H1 (cell line): ENCODE measurements around the gene SAMD4A. TPM values are rescaled to one million over a fixed set of nuclear protein-coding genes. Genes with fewer than 3 reads are reported as not detected.

Experiments used
- CTCF ChIA-PET: fragments of 300-600 bp; sonication (Branson Sonifier 250); formaldehyde crosslinking; loops from one replicate; lab custom pipeline; 2021; ENCODE audit not compliant: partially characterized antibody; lab: Charles Lee
- POLR2A ChIA-PET: fragments of 300-600 bp; sonication (Branson Sonifier 250); formaldehyde crosslinking; loops from one replicate; lab custom pipeline; 2021; ENCODE audit warnings: inconsistent platforms; ENCODE audit not compliant: partially characterized antibody; lab: Charles Lee
- DNase-seq, 2 experiments: peaks; one replicate each; pipeline versions ENCODE4 v3.0.0 to v3.0.0-alpha.2; 2010 to 2022; ENCODE audit warnings: low spot score in 2 of 2, low read depth in 1 of 2, mixed read lengths in 1 of 2
- FAIRE-seq: peaks from 2 replicates; lab custom pipeline; 2011; peaks lifted over from hg19 to GRCh38; lab: Jason Lieb, UNC
- H2AFZ ChIP-seq: 2 replicates; pipeline ENCODE4 v1.8.1; 2012; ENCODE audit warnings: low read length, inconsistent platforms
- H2AK5ac ChIP-seq: 2 replicates; pipeline ENCODE4 v1.6.1; 2013; ENCODE audit warnings: low read depth, low read length
- H2BK120ac ChIP-seq: replicated peaks from 2 replicates; pipeline ENCODE3; 2013; ENCODE audit warnings: low read depth, low read length, inconsistent platforms
- H2BK12ac ChIP-seq: 2 replicates; pipeline ENCODE4 v1.6.1; 2013; ENCODE audit warnings: low read depth, low read length
- H2BK15ac ChIP-seq: 2 replicates; pipeline ENCODE4 v1.6.1; 2013; ENCODE audit warnings: low read length
- H2BK20ac ChIP-seq: 2 replicates; pipeline ENCODE4 v1.6.1; 2013; ENCODE audit warnings: low read length
- H2BK5ac ChIP-seq: 2 replicates; pipeline ENCODE4 v1.6.1; 2013; ENCODE audit warnings: low read depth, low read length
- H3K14ac ChIP-seq: 2 replicates; pipeline ENCODE4 v1.6.1; 2013; ENCODE audit warnings: inconsistent platforms; ENCODE audit not compliant: insufficient read length
- H3K18ac ChIP-seq: 2 replicates; pipeline ENCODE4 v1.6.1; 2013; ENCODE audit warnings: low read length; ENCODE audit errors: extremely low read depth
- H3K23ac ChIP-seq: 2 replicates; pipeline ENCODE4 v1.6.1; 2013; ENCODE audit warnings: inconsistent platforms; ENCODE audit not compliant: insufficient read length
- H3K23me2 ChIP-seq: 2 replicates; pipeline ENCODE4 v1.6.1; 2013; ENCODE audit warnings: low read depth, low read length
- H3K27ac ChIP-seq: 2 replicates; pipeline ENCODE4 v1.6.1; 2011; ENCODE audit warnings: low read depth, low read length, inconsistent platforms
- H3K27me3 ChIP-seq, 4 experiments: replicated peaks in 1 of 4; 1 replicate in 1 of 4; 2 replicates in 3 of 4; pipeline versions ENCODE4 v1.6.1 to v1.8.1; 2011 to 2013; ENCODE audit warnings: low read length in 3 of 4, mild to moderate bottlenecking in 3 of 4, inconsistent platforms in 2 of 4, mixed read lengths in 2 of 4, moderate library complexity in 1 of 4; ENCODE audit not compliant: control insufficient read depth in 3 of 4, insufficient read depth in 3 of 4; ENCODE audit errors: extremely low read depth in 1 of 4
- H3K36me3 ChIP-seq, 4 experiments: 2 replicates each; pipeline versions ENCODE4 v1.6.1 to v1.8.1; 2011 to 2013; ENCODE audit warnings: mild to moderate bottlenecking in 4 of 4, low read length in 3 of 4, moderate library complexity in 2 of 4, control low read depth in 1 of 4, inconsistent platforms in 1 of 4; ENCODE audit not compliant: insufficient read depth in 4 of 4, control insufficient read depth in 2 of 4
- H3K4ac ChIP-seq: replicated peaks from 2 replicates; pipeline ENCODE3; 2013; ENCODE audit warnings: low read length, low read depth, mixed read lengths, inconsistent platforms; ENCODE audit not compliant: insufficient read length
- H3K4me1 ChIP-seq, 4 experiments: replicated peaks in 1 of 4; 1 replicate in 1 of 4; 2 replicates in 3 of 4; pipeline versions ENCODE4 v1.6.1 to v1.8.1; 2011 to 2013; ENCODE audit warnings: low read length in 3 of 4, inconsistent platforms in 2 of 4, mixed read lengths in 1 of 4; ENCODE audit not compliant: insufficient read depth in 4 of 4, control insufficient read depth in 3 of 4
- H3K4me2 ChIP-seq, 2 experiments: 2 replicates each; pipeline versions ENCODE4 v1.6.1 to v1.8.1; 2011 to 2013; ENCODE audit warnings: low read depth in 2 of 2, low read length in 2 of 2, control low read depth in 1 of 2, inconsistent platforms in 1 of 2, mild to moderate bottlenecking in 1 of 2; ENCODE audit not compliant: insufficient read depth in 1 of 2
- H3K4me3 ChIP-seq, 4 experiments: fragments of 200-600, 300-600 bp in 1 of 4; sonication (generic), shearing (Covaris generic), sonication (Bioruptor Twin) in 1 of 4; 2 replicates each; pipeline versions ENCODE4 v1.5.1 to v1.8.1; 2011 to 2016; ENCODE audit warnings: low read length in 4 of 4, low read depth in 3 of 4, control low read depth in 2 of 4, inconsistent platforms in 2 of 4, mild to moderate bottlenecking in 2 of 4, mixed read lengths in 1 of 4, moderate library complexity in 1 of 4; ENCODE audit not compliant: insufficient read depth in 2 of 4; ENCODE audit errors: extremely low read depth in 1 of 4
- H3K56ac ChIP-seq: replicated peaks from 2 replicates; pipeline ENCODE3; 2013; ENCODE audit warnings: low read depth, mild to moderate bottlenecking, mixed read lengths, low read length, inconsistent platforms; ENCODE audit not compliant: insufficient read length
- H3K79me1 ChIP-seq: 2 replicates; pipeline ENCODE4 v1.6.1; 2013; ENCODE audit warnings: low read depth, low read length, control low read depth
- H3K79me2 ChIP-seq, 2 experiments: 2 replicates each; pipeline versions ENCODE4 v1.6.1 to v1.8.1; 2012 to 2013; ENCODE audit warnings: low read length in 2 of 2, mild to moderate bottlenecking in 2 of 2, inconsistent platforms in 1 of 2; ENCODE audit not compliant: insufficient read depth in 2 of 2, control insufficient read depth in 1 of 2
- H3K9ac ChIP-seq, 4 experiments: replicated peaks in 1 of 4; 1 replicate in 1 of 4; 2 replicates in 3 of 4; pipeline versions ENCODE4 v1.6.1 to v1.8.1; 2011 to 2013; ENCODE audit warnings: low read depth in 3 of 4, low read length in 3 of 4, control low read depth in 2 of 4, mild to moderate bottlenecking in 2 of 4, moderate library complexity in 2 of 4, inconsistent platforms in 1 of 4; ENCODE audit errors: extremely low read depth in 1 of 4
- H3K9me3 ChIP-seq, 2 experiments: 2 replicates each; pipeline versions ENCODE4 v1.6.1 to v1.8.1; 2012 to 2013; ENCODE audit warnings: mild to moderate bottlenecking in 2 of 2, moderate library complexity in 2 of 2, control low read depth in 1 of 2, inconsistent platforms in 1 of 2, low read depth in 1 of 2, low read length in 1 of 2, mixed read lengths in 1 of 2; ENCODE audit not compliant: insufficient read depth in 2 of 2
- H4K20me1 ChIP-seq, 2 experiments: replicated peaks in 1 of 2; 2 replicates each; pipeline versions ENCODE3 to v1.8.1; 2011 to 2013; ENCODE audit warnings: inconsistent platforms in 2 of 2, low read length in 2 of 2, mild to moderate bottlenecking in 1 of 2; ENCODE audit not compliant: insufficient read depth in 2 of 2, control insufficient read depth in 1 of 2
- H4K5ac ChIP-seq: 2 replicates; pipeline ENCODE4 v1.6.1; 2013; ENCODE audit warnings: low read length, low read depth, mixed read lengths, inconsistent platforms; ENCODE audit not compliant: insufficient read length
- H4K8ac ChIP-seq: 2 replicates; pipeline ENCODE4 v1.8.0; 2013; ENCODE audit warnings: mild to moderate bottlenecking, moderate library complexity, low read length, inconsistent platforms; ENCODE audit not compliant: insufficient read depth; ENCODE audit errors: extremely low read depth
- H4K91ac ChIP-seq: replicated peaks from 2 replicates; pipeline ENCODE3; 2013; ENCODE audit warnings: low read length, mixed read lengths, inconsistent platforms; ENCODE audit not compliant: insufficient read length
- BRCA1 ChIP-seq: IDR thresholded peaks from 2 replicates; pipeline ENCODE4 v1.6.1; 2012; ENCODE audit warnings: low read depth, low read length, improper control_type of control experiment
- CBX8 ChIP-seq: fragments of 300-800, 300-1000 bp; sonication (generic); IDR thresholded peaks from 2 replicates; pipeline ENCODE4 v1.7.1; 2016; ENCODE audit warnings: low read depth, low read length, borderline replicate concordance
- CTBP2 ChIP-seq: IDR thresholded peaks from 2 replicates; pipeline ENCODE4 v1.7.0; 2011; ENCODE audit warnings: borderline replicate concordance, mild to moderate bottlenecking, moderate library complexity, mixed read lengths, low read length; ENCODE audit not compliant: insufficient read depth, insufficient read length
- GABPA ChIP-seq: IDR thresholded peaks from 2 replicates; pipeline ENCODE4 v1.6.1; 2011; ENCODE audit warnings: mild to moderate bottlenecking, low read length, moderate library complexity, borderline replicate concordance; ENCODE audit not compliant: insufficient read depth
- PHF8 ChIP-seq: fragments of 200-600 bp; sonication (generic); conservative IDR thresholded peaks from 2 replicates; pipeline ENCODE4 v1.7.1; 2012; ENCODE audit warnings: low read depth, mild to moderate bottlenecking, inconsistent platforms, low read length, moderate library complexity
- RAD21 ChIP-seq, 2 experiments: IDR thresholded peaks in 1 of 2; conservative IDR thresholded peaks in 1 of 2; 2 replicates each; pipeline ENCODE4 v1.6.1; 2011; ENCODE audit warnings: low read depth in 2 of 2, low read length in 2 of 2, improper control_type of control experiment in 1 of 2, inconsistent platforms in 1 of 2, mild to moderate bottlenecking in 1 of 2, moderate library complexity in 1 of 2
- SAP30 ChIP-seq: fragments of 300-600 bp; sonication (generic); IDR thresholded peaks from 2 replicates; pipeline ENCODE4 v1.7.1; 2012; ENCODE audit warnings: low read length, moderate library complexity, mild to moderate bottlenecking, inconsistent platforms; ENCODE audit not compliant: insufficient read depth, insufficient replicate concordance
- SIN3A ChIP-seq, 2 experiments: IDR thresholded peaks in 1 of 2; conservative IDR thresholded peaks in 1 of 2; 2 replicates each; pipeline ENCODE4 v1.6.1; 2011 to 2012; ENCODE audit warnings: low read length in 2 of 2, improper control_type of control experiment in 1 of 2, low read depth in 1 of 2, mild to moderate bottlenecking in 1 of 2
- TCF12 ChIP-seq: IDR thresholded peaks from 2 replicates; pipeline ENCODE4 v1.6.1; 2011; ENCODE audit warnings: low read depth, mild to moderate bottlenecking, low read length
- WGBS, 2 experiments: shearing (Covaris generic) in 1 of 2; methylation state at CpG; one replicate each; pipeline versions ENCODE4 v1.1.6 to v1.1.7; 2013 to 2015; ENCODE audit warnings: low lambda C conversion rate in 2 of 2, mixed read lengths in 2 of 2, inconsistent platforms in 1 of 2, low coverage in 1 of 2, missing lambda C conversion rate in 1 of 2; ENCODE audit not compliant: insufficient replicate concordance in 2 of 2, insufficient coverage in 1 of 2, insufficient read length in 1 of 2; ENCODE audit errors: extremely low coverage in 1 of 2, missing lambda C conversion rate in 1 of 2; 5-methylcytosine and 5-hydroxymethylcytosine counted together
- polyA plus RNA-seq, 7 experiments: library from polyadenylated mRNA; depleted of rRNA in 3 of 7; stranded (reverse) in 5 of 7; unstranded in 2 of 7; fragments of >200 nt in 5 of 7; fragments of 200-250 nt in 2 of 7; gene quantifications; 1 replicate in 5 of 7; 2 replicates in 1 of 7; 4 replicates in 1 of 7; pipeline versions ENCODE4 v1.2.1 to v1.2.3, GENCODE V29; 2011 to 2013; ENCODE audit warnings: missing spikeins in 2 of 7, mixed read lengths in 2 of 7
- total RNA-seq: library from RNA; stranded (reverse); fragmentation: NEBNext Ultra II Directional; extraction: Animal tissue kit (Norgen Biotek cat#: 25700); gene quantifications from 2 replicates; pipeline ENCODE4 v1.2.1, GENCODE V29; 2021
- TF ChIP-seq, protein P1 (sequence below), 3 experiments: IDR thresholded peaks; 1 replicate in 2 of 3; 2 replicates in 1 of 3; pipeline versions ENCODE4 v1.5.1 to v1.6.1; 2011; ENCODE audit warnings: low read length in 3 of 3, mild to moderate bottlenecking in 3 of 3, inconsistent platforms in 2 of 3, low read depth in 1 of 3, moderate library complexity in 1 of 3; ENCODE audit not compliant: insufficient read depth in 1 of 3; ENCODE audit errors: control extremely low read depth in 1 of 3

Gene SAMD4A
- total and polyA plus RNA-seq, 2 of the 8 experiments (the other 6 are each of a cell fraction or from before 2014, with no cell fraction given), result 2.4 to 12.3 TPM

- 65% methylated on average over 1 of the region's 1 CpG; no CpG with 5 or more reads in 1 of the 2 experiments for WGBS, 2 experiments
- no peak overlapping the region for H4K8ac ChIP-seq
- no peak overlapping the region for H3K27ac ChIP-seq
- no peak overlapping the region for H3K4ac ChIP-seq
- no peak overlapping the region for H3K56ac ChIP-seq
- H3K14ac ChIP-seq, result no peak overlapping the region
- no peaks in the 10 kb centered on the region for H3K36me3 ChIP-seq
- H2BK5ac ChIP-seq, result no peak overlapping the region
- no peak overlapping the region for H3K9ac ChIP-seq
- H4K91ac ChIP-seq, result no peak overlapping the region
- no peaks in the 10 kb centered on the region for H3K23me2 ChIP-seq
- no peak overlapping the region for H3K18ac ChIP-seq
- no peak for DNase-seq
- ChIA-PET POLR2A (interaction anchor here (0.8 to 1.2 kb wide), 2 partner anchors 12 to 73 kb away, joined by 4 to 5 read pairs; no protein-coding TSS in a partner anchor), CTCF (interaction anchor here (0.6 to 10.0 kb wide), 5 partner anchors 106 to 196 kb away, joined by 3 to 108 read pairs (median 4); no protein-coding TSS in a partner anchor)
- no peak overlapping the region for H2BK15ac ChIP-seq
- no peaks in the 10 kb centered on the region for H3K9me3 ChIP-seq
- H3K79me2 ChIP-seq, result peaks cover 0 to 14% of the 10 kb centered on the region in 2 experiments; a peak in 3 of 4 replicates
- H3K4me3 ChIP-seq, result no peak overlapping the region
- H3K4me1 ChIP-seq, result no peaks in the 10 kb centered on the region
- H2AK5ac ChIP-seq, result no peak overlapping the region
- no peak overlapping the region for H2BK12ac ChIP-seq
- H3K23ac ChIP-seq, result no peak overlapping the region
- H2BK120ac ChIP-seq, result no peak overlapping the region
- H3K79me1 ChIP-seq, result no peaks in the 10 kb centered on the region; the same call in 1 of the 2 replicates
- FAIRE-seq, result no peak
- H3K4me2 ChIP-seq, result no peak overlapping the region
- no peak overlapping the region for H4K5ac ChIP-seq
- no peak overlapping the region for H2BK20ac ChIP-seq
- H3K27me3 ChIP-seq, result no peaks in the 10 kb centered on the region
- peaks cover 0 to 3% of the 10 kb centered on the region in 2 experiments for H4K20me1 ChIP-seq
- no peak overlapping the region for H2AFZ ChIP-seq
- TF ChIP-seq GABPA (no peak), TCF12 (no peak), CTBP2 (no peak), PHF8 (no peak), RAD21 (IDR thresholded peaks at IDR 0.05 in 1 of 2, conservative IDR thresholded peaks at IDR 0.05 in 1 of 2; ENCODE audit: low read depth in 2 of 2, low read length in 2 of 2) (no peak), CBX8 (no peak), SIN3A (conservative IDR thresholded peaks at IDR 0.05 in 1 of 2, IDR thresholded peaks at IDR 0.05 in 1 of 2; ENCODE audit: low read depth in 1 of 2, low read length in 2 of 2) (no peak), SAP30 (no peak), BRCA1 (no peak)
- TF ChIP-seq, protein P1, sequence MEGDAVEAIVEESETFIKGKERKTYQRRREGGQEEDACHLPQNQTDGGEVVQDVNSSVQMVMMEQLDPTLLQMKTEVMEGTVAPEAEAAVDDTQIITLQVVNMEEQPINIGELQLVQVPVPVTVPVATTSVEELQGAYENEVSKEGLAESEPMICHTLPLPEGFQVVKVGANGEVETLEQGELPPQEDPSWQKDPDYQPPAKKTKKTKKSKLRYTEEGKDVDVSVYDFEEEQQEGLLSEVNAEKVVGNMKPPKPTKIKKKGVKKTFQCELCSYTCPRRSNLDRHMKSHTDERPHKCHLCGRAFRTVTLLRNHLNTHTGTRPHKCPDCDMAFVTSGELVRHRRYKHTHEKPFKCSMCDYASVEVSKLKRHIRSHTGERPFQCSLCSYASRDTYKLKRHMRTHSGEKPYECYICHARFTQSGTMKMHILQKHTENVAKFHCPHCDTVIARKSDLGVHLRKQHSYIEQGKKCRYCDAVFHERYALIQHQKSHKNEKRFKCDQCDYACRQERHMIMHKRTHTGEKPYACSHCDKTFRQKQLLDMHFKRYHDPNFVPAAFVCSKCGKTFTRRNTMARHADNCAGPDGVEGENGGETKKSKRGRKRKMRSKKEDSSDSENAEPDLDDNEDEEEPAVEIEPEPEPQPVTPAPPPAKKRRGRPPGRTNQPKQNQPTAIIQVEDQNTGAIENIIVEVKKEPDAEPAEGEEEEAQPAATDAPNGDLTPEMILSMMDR (IDR thresholded peaks at IDR 0.05; ENCODE audit: control extremely low read depth in 1 of 3, insufficient read depth in 1 of 3, low read depth in 1 of 3, low read length in 3 of 3), result no peak
Measured at GRCh38 chr14:54579621-54580020, 12.7 kb downstream of the SAMD4A start.
